WTC11 (cell line): Measurements from ENCODE around the gene CFDP1. TPM values are rescaled to one million over a fixed set of nuclear protein-coding genes. Genes with fewer than 3 reads are reported as not detected.
A peak's percentile ranks its signal among the peaks of the same experiment; 100 is the strongest.

Source experiments
- ATAC-seq: fragments of 200-7000 bp; cut with Tn5 transposase; 2 replicates; pipeline ENCODE4 v1.10.0; 2021; ENCODE audit warnings: mild to moderate bottlenecking, moderate library complexity
- CTCF ChIA-PET: fragments of 300-600 bp; sonication (Branson Sonifier 250); formaldehyde crosslinking; loops from one replicate; lab custom pipeline; 2021; ENCODE audit warnings: antibody characterized with exemption; lab: Charles Lee
- POLR2A ChIA-PET: fragments of 350-600 bp; sonication (Branson Sonifier 250); formaldehyde crosslinking; loops from one replicate; lab custom pipeline; 2021; ENCODE audit warnings: antibody characterized with exemption; lab: Charles Lee
- DNase-seq: peaks from one replicate; pipeline ENCODE4 v3.0.0; 2021; ENCODE audit warnings: low spot score
- H3K27ac Mint-ChIP-seq: 2 replicates; pipeline ENCODE4 v1.8.0; 2021; ENCODE audit warnings: mixed read lengths
- H3K27me3 Mint-ChIP-seq: 2 replicates; pipeline ENCODE4 v1.8.0; 2021; ENCODE audit warnings: low read depth, mild to moderate bottlenecking, moderate library complexity, mixed read lengths
- H3K36me3 Mint-ChIP-seq: 2 replicates; pipeline ENCODE4 v1.8.0; 2021; ENCODE audit warnings: mixed read lengths
- H3K4me1 Mint-ChIP-seq: 2 replicates; pipeline ENCODE4 v1.8.0; 2022; ENCODE audit warnings: mixed read lengths
- H3K4me3 Mint-ChIP-seq: 2 replicates; pipeline ENCODE4 v1.8.0; 2021; ENCODE audit warnings: mild to moderate bottlenecking, moderate library complexity, mixed read lengths
- H3K9me3 Mint-ChIP-seq: 2 replicates; pipeline ENCODE4 v1.8.0; 2021; ENCODE audit warnings: mixed read lengths
- AR ChIP-seq: fragments of 250-450 bp; sonication (Bioruptor Pico); IDR thresholded peaks from 2 replicates; pipeline ENCODE4 v1.9.0; 2021; ENCODE audit warnings: mild to moderate bottlenecking
- NFYB ChIP-seq: sonication (generic); formaldehyde crosslinking; conservative IDR thresholded peaks from 2 replicates; pipeline ENCODE4 v1.8.0; 2022; ENCODE audit warnings: low read depth, missing genetic modification reagents
- NR2C2 ChIP-seq: sonication (generic); formaldehyde crosslinking; IDR thresholded peaks from 2 replicates; pipeline ENCODE4 v1.8.0; 2022; ENCODE audit warnings: mild to moderate bottlenecking, missing genetic modification reagents
- SMAD3 ChIP-seq: sonication (generic); formaldehyde crosslinking; IDR thresholded peaks from 2 replicates; pipeline ENCODE4 v1.8.0; 2022; ENCODE audit warnings: missing genetic modification reagents, mild to moderate bottlenecking, borderline replicate concordance
- ZBTB43 ChIP-seq: sonication (generic); formaldehyde crosslinking; IDR thresholded peaks from 2 replicates; pipeline ENCODE4 v1.8.1; 2023; ENCODE audit warnings: mild to moderate bottlenecking, missing genetic modification reagents
- ZNF121 ChIP-seq: sonication (generic); formaldehyde crosslinking; IDR thresholded peaks from 2 replicates; pipeline ENCODE4 v1.8.0; 2023; ENCODE audit warnings: missing genetic modification reagents
- ZNF416 ChIP-seq: fragments of 250-450 bp; sonication (Bioruptor Pico); IDR thresholded peaks from 2 replicates; pipeline ENCODE4 v1.9.0; 2021; ENCODE audit warnings: mild to moderate bottlenecking, inconsistent platforms
- ZNF532 ChIP-seq: fragments of 250-450 bp; sonication (Bioruptor Pico); IDR thresholded peaks from 2 replicates; pipeline ENCODE4 v1.9.0; 2021; ENCODE audit warnings: mild to moderate bottlenecking, borderline replicate concordance
- ZNF671 ChIP-seq: fragments of 250-450 bp; sonication (Bioruptor Pico); IDR thresholded peaks from 2 replicates; pipeline ENCODE4 v1.8.0; 2021; ENCODE audit warnings: mild to moderate bottlenecking
- total RNA-seq: library from RNA; stranded (reverse); gene quantifications from 3 replicates; pipeline ENCODE4 v1.2.3, GENCODE V29; 2021
- TF ChIP-seq, protein P1 (sequence below): sonication (generic); formaldehyde crosslinking; IDR thresholded peaks from 2 replicates; pipeline ENCODE4 v1.8.1; 2022; ENCODE audit warnings: mild to moderate bottlenecking, moderate library complexity, missing genetic modification reagents
- TF ChIP-seq, protein P2 (sequence below): fragments of 250-450 bp; sonication (Bioruptor Pico); conservative IDR thresholded peaks from 2 replicates; pipeline ENCODE4 v1.9.0; 2021; ENCODE audit warnings: mild to moderate bottlenecking
- TF ChIP-seq, protein P3 (sequence below): fragments of 200-600 bp; IDR thresholded peaks from 2 replicates; pipeline ENCODE4 v1.8.0; 2022; ENCODE audit warnings: antibody characterized with exemption
- TF ChIP-seq, protein P4 (sequence below): sonication (generic); formaldehyde crosslinking; IDR thresholded peaks from 2 replicates; pipeline ENCODE4 v1.8.1; 2023; ENCODE audit warnings: mild to moderate bottlenecking, missing genetic modification reagents, borderline replicate concordance

Gene CFDP1
- total RNA-seq, 1 experiment from 2014 or later, result 79.2 TPM

DNA sequence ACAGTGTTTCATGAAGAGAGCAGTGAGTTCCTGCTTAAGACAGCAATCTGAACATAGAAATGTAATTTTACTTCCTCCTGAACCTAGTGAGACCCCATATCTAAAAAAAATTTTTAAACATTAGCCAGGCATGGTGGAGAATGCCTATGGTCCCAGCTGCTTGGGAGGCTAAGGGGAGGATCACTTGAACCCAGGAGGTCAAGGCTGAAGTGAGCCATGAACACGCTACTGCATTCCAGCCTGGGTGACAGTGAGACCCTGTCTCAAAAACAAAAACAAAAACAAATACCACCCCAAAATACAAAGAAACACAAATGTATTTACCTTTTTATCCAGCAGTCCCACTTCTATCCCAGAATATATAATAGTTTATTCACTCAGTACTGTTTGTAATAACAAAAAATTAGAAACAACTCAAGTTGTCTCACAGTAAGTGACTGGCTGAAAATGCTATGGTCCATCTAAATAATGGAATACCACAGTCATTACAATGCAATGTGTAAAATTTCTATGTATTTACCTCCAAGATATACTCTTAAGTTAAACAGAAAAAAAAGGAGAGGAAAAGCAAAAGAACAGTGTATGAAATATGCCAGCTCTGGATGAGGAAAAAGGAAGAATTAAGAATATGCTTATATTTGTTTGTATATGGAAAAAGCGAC lies 16.3 kb downstream of the CFDP1 start (continued):
- TF ChIP-seq ZBTB43 (CRISPR knock-in tag) (no peak), ZNF121 (CRISPR knock-in tag) (no peak), NFYB (CRISPR knock-in tag) (no peak), AR (CRISPR knock-in tag) (no peak), ZNF532 (CRISPR knock-in tag) (no peak), ZNF416 (CRISPR knock-in tag) (no peak), NR2C2 (no peak)
- TF ChIP-seq, protein P1, sequence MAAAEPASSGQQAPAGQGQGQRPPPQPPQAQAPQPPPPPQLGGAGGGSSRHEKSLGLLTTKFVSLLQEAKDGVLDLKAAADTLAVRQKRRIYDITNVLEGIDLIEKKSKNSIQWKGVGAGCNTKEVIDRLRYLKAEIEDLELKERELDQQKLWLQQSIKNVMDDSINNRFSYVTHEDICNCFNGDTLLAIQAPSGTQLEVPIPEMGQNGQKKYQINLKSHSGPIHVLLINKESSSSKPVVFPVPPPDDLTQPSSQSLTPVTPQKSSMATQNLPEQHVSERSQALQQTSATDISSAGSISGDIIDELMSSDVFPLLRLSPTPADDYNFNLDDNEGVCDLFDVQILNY, result no peak
- TF ChIP-seq, protein P2, sequence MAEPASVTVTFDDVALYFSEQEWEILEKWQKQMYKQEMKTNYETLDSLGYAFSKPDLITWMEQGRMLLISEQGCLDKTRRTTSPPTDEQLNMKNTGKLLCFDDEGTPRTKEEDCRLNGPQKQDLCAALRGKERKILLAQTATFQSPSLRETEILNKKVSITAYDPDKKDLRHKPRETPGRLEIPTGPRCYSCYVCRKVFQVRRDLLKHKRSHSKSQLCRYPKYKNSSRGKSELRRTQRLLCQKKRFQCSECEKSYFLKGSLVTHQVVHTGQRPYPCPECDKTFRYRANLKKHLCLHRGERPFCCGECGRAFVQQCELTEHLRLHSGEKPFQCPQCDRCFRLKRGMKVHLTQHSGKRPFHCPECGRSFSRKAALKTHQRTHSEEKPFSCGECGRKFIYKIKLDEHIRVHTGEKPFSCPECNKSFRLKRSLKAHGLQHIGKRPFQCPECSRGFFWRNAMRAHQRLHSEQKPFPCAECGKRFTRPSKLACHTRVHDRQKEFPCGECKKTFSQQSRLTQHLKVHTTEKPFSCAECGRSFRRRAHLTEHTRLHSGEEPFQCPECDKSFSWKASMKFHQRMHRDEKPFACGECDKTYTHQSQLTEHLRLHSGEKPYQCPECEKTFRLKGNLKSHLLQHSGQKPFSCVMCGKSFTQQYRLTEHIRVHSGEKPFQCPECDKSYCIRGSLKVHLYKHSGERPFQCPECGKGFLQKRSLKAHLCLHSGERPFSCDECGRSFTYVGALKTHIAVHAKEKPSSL, result no peak
- TF ChIP-seq, protein P3, sequence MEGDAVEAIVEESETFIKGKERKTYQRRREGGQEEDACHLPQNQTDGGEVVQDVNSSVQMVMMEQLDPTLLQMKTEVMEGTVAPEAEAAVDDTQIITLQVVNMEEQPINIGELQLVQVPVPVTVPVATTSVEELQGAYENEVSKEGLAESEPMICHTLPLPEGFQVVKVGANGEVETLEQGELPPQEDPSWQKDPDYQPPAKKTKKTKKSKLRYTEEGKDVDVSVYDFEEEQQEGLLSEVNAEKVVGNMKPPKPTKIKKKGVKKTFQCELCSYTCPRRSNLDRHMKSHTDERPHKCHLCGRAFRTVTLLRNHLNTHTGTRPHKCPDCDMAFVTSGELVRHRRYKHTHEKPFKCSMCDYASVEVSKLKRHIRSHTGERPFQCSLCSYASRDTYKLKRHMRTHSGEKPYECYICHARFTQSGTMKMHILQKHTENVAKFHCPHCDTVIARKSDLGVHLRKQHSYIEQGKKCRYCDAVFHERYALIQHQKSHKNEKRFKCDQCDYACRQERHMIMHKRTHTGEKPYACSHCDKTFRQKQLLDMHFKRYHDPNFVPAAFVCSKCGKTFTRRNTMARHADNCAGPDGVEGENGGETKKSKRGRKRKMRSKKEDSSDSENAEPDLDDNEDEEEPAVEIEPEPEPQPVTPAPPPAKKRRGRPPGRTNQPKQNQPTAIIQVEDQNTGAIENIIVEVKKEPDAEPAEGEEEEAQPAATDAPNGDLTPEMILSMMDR, result no peak

DNA sequence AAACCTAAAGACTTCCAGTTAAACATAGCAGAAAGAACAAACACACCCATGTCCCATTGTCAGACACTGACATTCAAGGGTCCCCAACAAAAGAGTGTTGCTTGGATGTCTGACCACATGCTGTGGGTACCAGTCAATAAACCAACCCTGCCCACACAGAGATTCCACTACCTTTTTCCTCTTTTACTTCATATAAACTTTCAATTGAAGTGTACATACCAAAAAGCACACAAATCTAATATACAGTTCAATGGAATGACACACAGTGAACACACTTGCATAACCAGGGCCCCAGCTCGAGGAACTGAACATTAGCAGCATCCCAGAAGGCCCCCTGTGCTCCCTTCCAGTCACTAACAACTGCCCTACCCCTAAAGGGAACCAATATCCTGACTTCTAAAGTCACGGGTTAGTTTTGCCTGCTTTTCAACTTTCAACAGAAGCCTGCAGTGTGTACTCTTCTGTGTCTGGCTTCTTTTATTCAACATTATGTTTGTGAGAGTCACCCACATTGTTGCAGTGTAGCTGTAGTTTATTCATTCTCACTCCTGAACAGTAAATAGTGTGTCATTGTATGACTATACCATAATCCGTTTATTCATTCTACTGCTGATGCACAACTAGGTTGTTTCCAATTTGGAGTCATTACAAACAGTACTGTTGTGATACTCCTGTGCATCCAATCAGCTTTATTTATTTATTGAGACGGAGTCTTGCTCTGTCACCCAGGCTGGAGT lies 18.0 kb downstream of the CFDP1 start:
- peak overlapping the region; percentile 28 for H3K27ac Mint-ChIP-seq
- no peaks in the 10 kb centered on the region for H3K9me3 Mint-ChIP-seq
- no peak overlapping the region for H3K4me3 Mint-ChIP-seq
- H3K27me3 Mint-ChIP-seq, result no peaks in the 10 kb centered on the region
- peaks cover 25% of the 10 kb centered on the region for H3K36me3 Mint-ChIP-seq
- no peak for DNase-seq
- ChIA-PET POLR2A (no interaction called here), CTCF (interaction anchor here (1.0 to 1.4 kb wide), 3 partner anchors 30 to 216 kb away, joined by 3 to 4 read pairs (median 3); partner anchors contain the start of gene TMEM170A)
- no peak for TF ChIP-seq SMAD3 (CRISPR knock-in tag)
- TF ChIP-seq, protein P4, sequence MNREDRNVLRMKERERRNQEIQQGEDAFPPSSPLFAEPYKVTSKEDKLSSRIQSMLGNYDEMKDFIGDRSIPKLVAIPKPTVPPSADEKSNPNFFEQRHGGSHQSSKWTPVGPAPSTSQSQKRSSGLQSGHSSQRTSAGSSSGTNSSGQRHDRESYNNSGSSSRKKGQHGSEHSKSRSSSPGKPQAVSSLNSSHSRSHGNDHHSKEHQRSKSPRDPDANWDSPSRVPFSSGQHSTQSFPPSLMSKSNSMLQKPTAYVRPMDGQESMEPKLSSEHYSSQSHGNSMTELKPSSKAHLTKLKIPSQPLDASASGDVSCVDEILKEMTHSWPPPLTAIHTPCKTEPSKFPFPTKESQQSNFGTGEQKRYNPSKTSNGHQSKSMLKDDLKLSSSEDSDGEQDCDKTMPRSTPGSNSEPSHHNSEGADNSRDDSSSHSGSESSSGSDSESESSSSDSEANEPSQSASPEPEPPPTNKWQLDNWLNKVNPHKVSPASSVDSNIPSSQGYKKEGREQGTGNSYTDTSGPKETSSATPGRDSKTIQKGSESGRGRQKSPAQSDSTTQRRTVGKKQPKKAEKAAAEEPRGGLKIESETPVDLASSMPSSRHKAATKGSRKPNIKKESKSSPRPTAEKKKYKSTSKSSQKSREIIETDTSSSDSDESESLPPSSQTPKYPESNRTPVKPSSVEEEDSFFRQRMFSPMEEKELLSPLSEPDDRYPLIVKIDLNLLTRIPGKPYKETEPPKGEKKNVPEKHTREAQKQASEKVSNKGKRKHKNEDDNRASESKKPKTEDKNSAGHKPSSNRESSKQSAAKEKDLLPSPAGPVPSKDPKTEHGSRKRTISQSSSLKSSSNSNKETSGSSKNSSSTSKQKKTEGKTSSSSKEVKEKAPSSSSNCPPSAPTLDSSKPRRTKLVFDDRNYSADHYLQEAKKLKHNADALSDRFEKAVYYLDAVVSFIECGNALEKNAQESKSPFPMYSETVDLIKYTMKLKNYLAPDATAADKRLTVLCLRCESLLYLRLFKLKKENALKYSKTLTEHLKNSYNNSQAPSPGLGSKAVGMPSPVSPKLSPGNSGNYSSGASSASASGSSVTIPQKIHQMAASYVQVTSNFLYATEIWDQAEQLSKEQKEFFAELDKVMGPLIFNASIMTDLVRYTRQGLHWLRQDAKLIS, result no peak
- TF ChIP-seq ZNF671 (CRISPR knock-in tag), result no peak
- TF ChIP-seq, all 79 proteins: peak for 0
- ATAC-seq, result no peak
- H3K4me1 Mint-ChIP-seq, result peaks cover 40% of the 10 kb centered on the region
